CD4-positive, alpha-beta T cell treated with Interleukin-15 for 4 hours (primary cell): ENCODE measurements around the gene TXNDC15.
A peak's percentile ranks its signal among the peaks of the same experiment; 100 is the strongest.
"Not testable (repeated sequence)": the region's sequence is repeated elsewhere in the genome, so short reads cannot be mapped to it uniquely, and the experiment has no call there.

Experiments used
- DNase-seq: peaks from one replicate; pipeline ENCODE4 v3.0.0-alpha.2; 2020; ENCODE audit warnings: low spot score

The TXNDC15 gene

GRCh38 chr5:134877159-134877558 is 3.0 kb downstream of the TXNDC15 start:
- no peak for DNase-seq

- DNase-seq: no peak
These were observed 4.2 kb downstream of the TXNDC15 start for GRCh38 chr5:134878403-134878802.

GRCh38 chr5:134879456-134879855 is 5.3 kb downstream of the TXNDC15 start:
- DNase-seq: no peak

GRCh38 chr5:134880937-134881336 is 6.8 kb downstream of the TXNDC15 start:
- DNase-seq: not testable (repeated sequence)

- DNase-seq: not testable (repeated sequence)
These were observed 7.5 kb downstream of the TXNDC15 start for GRCh38 chr5:134881711-134882110.

GRCh38 chr5:134887593-134888159 is 13.5 kb downstream of the TXNDC15 start:
- DNase-seq: no peak

- no peak for DNase-seq
These were observed 15.2 kb downstream of the TXNDC15 start for GRCh38 chr5:134889335-134889734.

GRCh38 chr5:134891473-134891872 is 17.3 kb downstream of the TXNDC15 start:
- no peak for DNase-seq

- no peak for DNase-seq
These were observed 18.1 kb downstream of the TXNDC15 start for GRCh38 chr5:134892282-134892681.

GRCh38 chr5:134892926-134893325 is 18.8 kb downstream of the TXNDC15 start:
- no peak for DNase-seq

- no peak for DNase-seq
These were observed 19.8 kb downstream of the TXNDC15 start for GRCh38 chr5:134893748-134894505.

GRCh38 chr5:134902071-134902801 is 28.1 kb downstream of the TXNDC15 start:
- DNase-seq: no peak

GRCh38 chr5:134904610-134905245 is 30.6 kb downstream of the TXNDC15 start, which contains the start of gene PCBD2:
Gene PCBD2 (plus strand): TSS chr5:134905131. CDS start chr5:134905140, 9 bp downstream.
- peak; percentile 94 for DNase-seq

- peak; percentile 64 for DNase-seq
These were observed 31.2 kb downstream of the TXNDC15 start for GRCh38 chr5:134905246-134905996.

- DNase-seq: no peak
These were observed 32.6 kb downstream of the TXNDC15 start for GRCh38 chr5:134906811-134907210.

- not testable (repeated sequence) for DNase-seq
These were observed 36.6 kb downstream of the TXNDC15 start for GRCh38 chr5:134910752-134911151.

- no peak for DNase-seq
These were observed 37.4 kb downstream of the TXNDC15 start for GRCh38 chr5:134911285-134912206.

- no peak for DNase-seq
These were observed 39.1 kb downstream of the TXNDC15 start for GRCh38 chr5:134913254-134913653.

GRCh38 chr5:134913795-134914194 is 39.6 kb downstream of the TXNDC15 start:
- no peak for DNase-seq

GRCh38 chr5:134917070-134917815 is 43.1 kb downstream of the TXNDC15 start:
- no peak for DNase-seq
